AG08396 (cell line): Measurements from ENCODE around the gene ADAMTSL1.
A peak's percentile ranks its signal among the peaks of the same experiment; 100 is the strongest.

ENCODE experiments used
- DNase-seq: peaks from one replicate; pipeline ENCODE4 v3.0.0; 2012; ENCODE audit warnings: low spot score, mixed read lengths

Gene ADAMTSL1

GRCh38 chr9:18499062-18499461 is 25.1 kb downstream of the ADAMTSL1 start:
- DNase-seq = no peak

- no peak for DNase-seq
These were observed 26.0 kb downstream of the ADAMTSL1 start for GRCh38 chr9:18499980-18500379.

GRCh38 chr9:18500451-18500850 is 26.5 kb downstream of the ADAMTSL1 start:
- no peak for DNase-seq

- no peak for DNase-seq
These were observed 28.0 kb downstream of the ADAMTSL1 start for GRCh38 chr9:18501949-18502348.

GRCh38 chr9:18502546-18502945 is 28.6 kb downstream of the ADAMTSL1 start:
- DNase-seq = no peak

- DNase-seq = no peak
These were observed 30.8 kb downstream of the ADAMTSL1 start for GRCh38 chr9:18504707-18505106.

- no peak for DNase-seq
These were observed 33.2 kb downstream of the ADAMTSL1 start for GRCh38 chr9:18507151-18507550.

- DNase-seq = no peak
These were observed 42.6 kb downstream of the ADAMTSL1 start for GRCh38 chr9:18516514-18516913.

- no peak for DNase-seq
These were observed 43.0 kb downstream of the ADAMTSL1 start for GRCh38 chr9:18516965-18517364.

GRCh38 chr9:18520416-18521047 is 46.6 kb downstream of the ADAMTSL1 start:
- no peak for DNase-seq

GRCh38 chr9:18526685-18527084 is 52.7 kb downstream of the ADAMTSL1 start:
- no peak for DNase-seq

- DNase-seq = no peak
These were observed 57.4 kb downstream of the ADAMTSL1 start for GRCh38 chr9:18531136-18532065.

- DNase-seq = no peak
These were observed 60.7 kb downstream of the ADAMTSL1 start for GRCh38 chr9:18534611-18535010.

GRCh38 chr9:18536554-18536953 is 62.6 kb downstream of the ADAMTSL1 start:
- no peak for DNase-seq

- DNase-seq = no peak
These were observed 65.3 kb downstream of the ADAMTSL1 start for GRCh38 chr9:18539203-18539693.

GRCh38 chr9:18542837-18543405 is 69.0 kb downstream of the ADAMTSL1 start:
- DNase-seq = no peak

- DNase-seq = peak; percentile 20
These were observed 69.6 kb downstream of the ADAMTSL1 start for GRCh38 chr9:18543406-18544192.

- no peak for DNase-seq
These were observed 70.5 kb downstream of the ADAMTSL1 start for GRCh38 chr9:18544456-18544855.

- no peak for DNase-seq
These were observed 71.8 kb downstream of the ADAMTSL1 start for GRCh38 chr9:18545636-18546360.

- no peak for DNase-seq
These were observed 74.5 kb downstream of the ADAMTSL1 start for GRCh38 chr9:18548456-18548855.

- DNase-seq = no peak
These were observed 75.8 kb downstream of the ADAMTSL1 start for GRCh38 chr9:18549772-18550171.
